IPS DF 4.7 (cell line): ENCODE data around the gene MKLN1.

Experiments
- DNase-seq: peaks from one replicate; pipeline ENCODE4 v3.0.0-alpha.2; 2013; ENCODE audit warnings: low spot score; ENCODE audit errors: extremely low read depth

Gene MKLN1

GRCh38 chr7:131346885-131347592, 19.4 kb downstream of the MKLN1 start:
- no peak for DNase-seq

- no peak for DNase-seq
Measured at GRCh38 chr7:131352032-131352431, 24.4 kb downstream of the MKLN1 start.

GRCh38 chr7:131354390-131354789, 26.7 kb downstream of the MKLN1 start:
- DNase-seq = no peak

GRCh38 chr7:131355917-131356777, 28.5 kb downstream of the MKLN1 start:
- DNase-seq = no peak

GRCh38 chr7:131357282-131357880, 29.7 kb downstream of the MKLN1 start:
- no peak for DNase-seq

- DNase-seq = no peak
Measured at GRCh38 chr7:131358636-131359035, 31.0 kb downstream of the MKLN1 start.

GRCh38 chr7:131359136-131359776, 31.6 kb downstream of the MKLN1 start:
- no peak for DNase-seq

GRCh38 chr7:131363719-131364118, 36.0 kb downstream of the MKLN1 start:
- DNase-seq = no peak

GRCh38 chr7:131364767-131365344, 37.2 kb downstream of the MKLN1 start:
- DNase-seq = no peak

GRCh38 chr7:131365838-131366237, 38.2 kb downstream of the MKLN1 start:
- no peak for DNase-seq

- DNase-seq = no peak
Measured at GRCh38 chr7:131369354-131369753, 41.7 kb downstream of the MKLN1 start.

GRCh38 chr7:131370523-131370968, 42.9 kb downstream of the MKLN1 start:
- DNase-seq = peak; percentile 38

GRCh38 chr7:131371411-131371810, 43.7 kb downstream of the MKLN1 start:
- DNase-seq = no peak

GRCh38 chr7:131372554-131372953, 44.9 kb downstream of the MKLN1 start:
- DNase-seq = no peak

- no peak for DNase-seq
Measured at GRCh38 chr7:131374821-131375220, 47.1 kb downstream of the MKLN1 start.

- DNase-seq = no peak
Measured at GRCh38 chr7:131381069-131381838, 53.6 kb downstream of the MKLN1 start.

GRCh38 chr7:131383417-131384285, 56.0 kb downstream of the MKLN1 start:
- no peak for DNase-seq

- no peak for DNase-seq
Measured at GRCh38 chr7:131384286-131384635, 56.6 kb downstream of the MKLN1 start.

GRCh38 chr7:131385039-131385605, 57.4 kb downstream of the MKLN1 start:
- no peak for DNase-seq
